ENCODE data around the gene ZDHHC5.
A peak's percentile ranks its signal among the peaks of the same experiment; 100 is the strongest.

Gene ZDHHC5

GRCh38 chr11:57735619-57736298 is 67.8 kb downstream of the ZDHHC5 start:
- DNase-seq, result no peak

- peak; percentile 97 for DNase-seq
Measured at GRCh38 chr11:57741132-57742086, 73.5 kb downstream of the ZDHHC5 start, which contains the start of gene SELENOH. TSS of gene SELENOH (plus strand) at chr11:57741491. CDS start at chr11:57741596, 105 bp downstream.

- no peak for DNase-seq
Measured at GRCh38 chr11:57742087-57742452, 74.2 kb downstream of the ZDHHC5 start.

GRCh38 chr11:57744357-57744756 is 76.4 kb downstream of the ZDHHC5 start:
- no peak for DNase-seq

- DNase-seq, result no peak
Measured at GRCh38 chr11:57745206-57745605, 77.3 kb downstream of the ZDHHC5 start.

GRCh38 chr11:57746920-57747319 is 79.0 kb downstream of the ZDHHC5 start:
- no peak for DNase-seq
